Nephron progenitor cell (in vitro differentiated cells): ENCODE data around the gene ADAP1.

Source experiments
- DNase-seq: peaks from one replicate; pipeline ENCODE4 v3.0.0; 2021
- H3K27ac Mint-ChIP-seq: 2 replicates; pipeline ENCODE4 v1.8.0; 2021; ENCODE audit warnings: mild to moderate bottlenecking, moderate library complexity, mixed read lengths
- H3K27me3 Mint-ChIP-seq: 2 replicates; pipeline ENCODE4 v1.8.0; 2021; ENCODE audit warnings: mild to moderate bottlenecking, low read depth, mixed read lengths; ENCODE audit not compliant: poor library complexity
- H3K36me3 Mint-ChIP-seq: 2 replicates; pipeline ENCODE4 v1.8.0; 2021; ENCODE audit warnings: low read depth, mixed read lengths
- H3K4me1 Mint-ChIP-seq: 2 replicates; pipeline ENCODE4 v1.8.0; 2021; ENCODE audit warnings: mixed read lengths
- H3K4me3 Mint-ChIP-seq: 2 replicates; pipeline ENCODE4 v1.8.0; 2021; ENCODE audit warnings: mild to moderate bottlenecking, moderate library complexity, mixed read lengths
- H3K9me3 Mint-ChIP-seq: 2 replicates; pipeline ENCODE4 v1.8.0; 2021; ENCODE audit warnings: mild to moderate bottlenecking, moderate library complexity, mixed read lengths
- CTCF ChIP-seq: fragments of 200-600 bp; sonication (generic); IDR thresholded peaks from 2 replicates; pipeline ENCODE4 v1.5.0; 2021; ENCODE audit warnings: antibody characterized with exemption

ADAP1 gene

GRCh38 chr7:849145-849544, 105.3 kb downstream of the ADAP1 start:
- no peaks in the 10 kb centered on the region for H3K27me3 Mint-ChIP-seq
- H3K4me3 Mint-ChIP-seq: no peak overlapping the region
- H3K4me1 Mint-ChIP-seq: no peaks in the 10 kb centered on the region
- DNase-seq: no peak
- peak overlapping the region; percentile 61 for H3K27ac Mint-ChIP-seq
- peaks cover 71% of the 10 kb centered on the region for H3K36me3 Mint-ChIP-seq
- peaks cover 9% of the 10 kb centered on the region for H3K9me3 Mint-ChIP-seq
- no peak for TF ChIP-seq CTCF
